Gastroesophageal sphincter (tissue), 4 donors: Measurements from ENCODE around the gene VAMP4. TPM values are rescaled to one million over a fixed set of nuclear protein-coding genes. Genes with fewer than 3 reads are reported as not detected.

Experiments used
- ATAC-seq: fragments of 150-250 bp; one replicate; pipeline ENCODE4 v1.9.1; 2016; ENCODE audit warnings: mild to moderate bottlenecking, moderate library complexity
- H3K27ac ChIP-seq, 4 donors: fragments of 200-600 bp; sonication (generic) in 3 of 4; 1 replicate in 3 of 4; 2 replicates in 1 of 4; pipeline ENCODE4 v1.5.1; 2016 to 2019
- H3K27me3 ChIP-seq: fragments of 200-600 bp; sonication (generic); one replicate; pipeline ENCODE4 v1.5.1; 2019
- H3K36me3 ChIP-seq, 2 donors: fragments of 200-600 bp; sonication (generic); one replicate each; pipeline ENCODE4 v1.5.1; 2019; ENCODE audit warnings: control low read depth in 1 of 2
- H3K4me1 ChIP-seq, 3 donors: fragments of 200-600 bp; sonication (generic); 1 replicate in 2 of 3; 2 replicates in 1 of 3; pipeline ENCODE4 v1.5.1; 2016 to 2019; ENCODE audit warnings: control low read depth in 2 of 3
- H3K4me3 ChIP-seq, 2 donors: fragments of 200-600 bp; sonication (generic); one replicate each; pipeline ENCODE4 v1.5.1; 2019; ENCODE audit warnings: mild to moderate bottlenecking in 1 of 2, moderate library complexity in 1 of 2
- H3K9me3 ChIP-seq, 3 donors: fragments of 200-600 bp; sonication (generic); one replicate each; pipeline ENCODE4 v1.5.1; 2017 to 2019; ENCODE audit warnings: control low read depth in 2 of 3
- EP300 ChIP-seq: sonication (generic); formaldehyde crosslinking; IDR thresholded peaks from one replicate; pipeline ENCODE4 v1.6.1; 2017; ENCODE audit warnings: antibody characterized with exemption, mild to moderate bottlenecking
- POLR2A ChIP-seq, 2 donors: fragments of 450-650 bp; IDR thresholded peaks; one replicate each; pipeline ENCODE4 v1.6.1; 2017; ENCODE audit warnings: antibody characterized with exemption in 2 of 2, mild to moderate bottlenecking in 2 of 2, moderate library complexity in 1 of 2
- POLR2AphosphoS5 ChIP-seq: sonication (generic); formaldehyde crosslinking; IDR thresholded peaks from one replicate; pipeline ENCODE4 v1.6.1; 2017; ENCODE audit warnings: antibody characterized with exemption
- WGBS, 2 donors: methylation state at CpG; one replicate each; pipeline ENCODE4 v1.1.5; 2018; ENCODE audit warnings: low coverage in 1 of 2; 5-methylcytosine and 5-hydroxymethylcytosine counted together
- total RNA-seq, 4 donors: library from RNA; depleted of rRNA; stranded (reverse); fragments of >200 nt; gene quantifications; one replicate each; pipeline ENCODE4 v1.1.0, GENCODE V29; 2016
- TF ChIP-seq, protein P1 (sequence below), 4 experiments: fragments of 200-600 bp in 2 of 4; fragments of 450-650 bp in 2 of 4; sonication (generic) in 1 of 4; IDR thresholded peaks; one replicate each; pipeline ENCODE4 v1.5.1; 2017 to 2019; ENCODE audit warnings: antibody characterized with exemption in 4 of 4, mild to moderate bottlenecking in 2 of 4, moderate library complexity in 2 of 4

The VAMP4 gene, protein sequence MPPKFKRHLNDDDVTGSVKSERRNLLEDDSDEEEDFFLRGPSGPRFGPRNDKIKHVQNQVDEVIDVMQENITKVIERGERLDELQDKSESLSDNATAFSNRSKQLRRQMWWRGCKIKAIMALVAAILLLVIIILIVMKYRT
- total RNA-seq = 10 to 100 TPM; 16.3 to 37.5 (median 20.0) TPM

DNA sequence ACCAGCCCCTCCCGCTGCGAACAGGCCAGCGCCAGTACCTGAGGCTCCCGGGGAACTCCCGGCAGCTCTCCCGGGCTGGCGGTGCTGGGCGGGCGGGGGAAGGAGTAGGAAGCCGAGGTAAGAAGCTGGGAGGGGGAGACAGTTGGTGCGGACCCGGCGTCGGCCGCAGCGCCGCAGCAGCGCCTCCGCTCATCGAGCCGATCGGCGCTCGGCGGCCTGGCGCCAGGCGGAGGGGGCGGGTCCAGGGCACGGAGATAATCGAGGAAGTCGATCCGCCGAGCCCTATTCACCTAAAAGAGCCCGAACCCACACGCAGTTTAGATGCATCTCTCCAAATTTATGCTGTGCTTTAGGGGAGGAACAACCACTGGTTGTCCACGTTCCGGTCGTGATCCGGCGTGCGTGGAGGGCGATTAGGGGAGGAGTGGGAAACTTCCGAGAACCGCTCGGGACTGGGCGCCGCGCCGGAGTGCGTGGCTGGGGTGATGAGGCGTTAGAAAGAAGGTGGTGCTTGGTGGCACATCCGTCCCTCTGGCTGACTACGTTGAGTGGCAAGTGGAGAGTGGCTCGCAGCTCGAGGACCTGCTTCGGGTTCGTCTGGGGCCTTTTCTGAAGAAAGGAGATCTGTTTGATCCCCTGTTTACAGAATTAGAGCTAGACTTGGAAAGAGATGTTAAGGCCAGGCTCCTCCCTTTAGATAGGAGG lies at the start of gene VAMP4:
TSS of gene VAMP4 (minus strand) at position 194 of the 705 bp plus-strand sequence. CDS start 3,651 bp downstream, outside the sequence.
- ATAC-seq = peak; percentile 88
- H3K4me1 ChIP-seq = peaks cover 6 to 43% (median 7%) of the 10 kb centered on the region in 3 donors

DNA sequence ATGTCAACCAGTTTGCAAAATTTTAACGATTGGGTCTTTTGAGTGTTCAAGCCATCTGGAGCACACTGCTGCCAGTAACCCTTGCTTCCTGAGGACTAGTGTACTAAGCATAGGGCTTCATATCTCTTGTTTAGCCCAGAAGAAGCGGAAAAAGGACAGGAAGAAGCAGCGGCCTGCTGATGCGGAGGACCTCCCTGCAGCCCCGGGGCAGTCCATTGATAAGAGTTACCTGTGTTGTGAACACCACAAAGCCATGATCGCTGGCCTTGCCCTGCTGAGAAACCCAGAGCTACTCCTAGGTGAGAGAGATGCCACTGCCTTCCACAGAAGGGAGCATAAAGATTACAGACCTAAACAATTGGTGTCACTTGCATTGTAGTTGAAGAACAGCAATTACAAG lies 48.5 kb upstream of the VAMP4 start:
- H3K4me1 ChIP-seq = peaks cover 0 to 8% (median 3%) of the 10 kb centered on the region in 3 donors
- 94% methylated on average over 6 of the region's 6 CpGs; no CpG with 5 or more reads in 1 of the 2 donors for WGBS, 2 donors
- H3K9me3 ChIP-seq = no peaks in the 10 kb centered on the region
- no peak overlapping the region for H3K4me3 ChIP-seq
- H3K27me3 ChIP-seq = no peaks in the 10 kb centered on the region
- no peak for ATAC-seq
- H3K27ac ChIP-seq = no peak overlapping the region
- TF ChIP-seq POLR2A (IDR thresholded peaks at IDR 0.05) = no peak
- no peak for TF ChIP-seq EP300
- no peak for TF ChIP-seq POLR2AphosphoS5
- TF ChIP-seq, protein P1, sequence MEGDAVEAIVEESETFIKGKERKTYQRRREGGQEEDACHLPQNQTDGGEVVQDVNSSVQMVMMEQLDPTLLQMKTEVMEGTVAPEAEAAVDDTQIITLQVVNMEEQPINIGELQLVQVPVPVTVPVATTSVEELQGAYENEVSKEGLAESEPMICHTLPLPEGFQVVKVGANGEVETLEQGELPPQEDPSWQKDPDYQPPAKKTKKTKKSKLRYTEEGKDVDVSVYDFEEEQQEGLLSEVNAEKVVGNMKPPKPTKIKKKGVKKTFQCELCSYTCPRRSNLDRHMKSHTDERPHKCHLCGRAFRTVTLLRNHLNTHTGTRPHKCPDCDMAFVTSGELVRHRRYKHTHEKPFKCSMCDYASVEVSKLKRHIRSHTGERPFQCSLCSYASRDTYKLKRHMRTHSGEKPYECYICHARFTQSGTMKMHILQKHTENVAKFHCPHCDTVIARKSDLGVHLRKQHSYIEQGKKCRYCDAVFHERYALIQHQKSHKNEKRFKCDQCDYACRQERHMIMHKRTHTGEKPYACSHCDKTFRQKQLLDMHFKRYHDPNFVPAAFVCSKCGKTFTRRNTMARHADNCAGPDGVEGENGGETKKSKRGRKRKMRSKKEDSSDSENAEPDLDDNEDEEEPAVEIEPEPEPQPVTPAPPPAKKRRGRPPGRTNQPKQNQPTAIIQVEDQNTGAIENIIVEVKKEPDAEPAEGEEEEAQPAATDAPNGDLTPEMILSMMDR (IDR thresholded peaks at IDR 0.05) = no peak
- H3K36me3 ChIP-seq = peaks cover 0 to 100% of the 10 kb centered on the region in 2 donors

More for the DNA sequence above, at the start of gene VAMP4:
- Histone ChIP-seq H3K27ac (peak within 1 kb of the TSS; percentile 92 to 97 (median 96)), H3K4me3 (peak within 1 kb of the TSS; percentile 73 to 82), H3K27me3 (no peaks in the 10 kb centered on the region), H3K36me3 (peaks cover 0 to 16% of the 10 kb centered on the region in 2 donors), H3K9me3 (no peaks in the 10 kb centered on the region)
- WGBS, 2 donors = 0% methylated on average over 20 to 21 of the region's 57 CpGs
- TF ChIP-seq POLR2AphosphoS5 = peak; percentile 95
- no peak for TF ChIP-seq EP300
- TF ChIP-seq, protein P1 (IDR thresholded peaks at IDR 0.05) = peak in 1 of 4 experiments; percentile 24
- peak; percentile 78 to 85 for TF ChIP-seq POLR2A (IDR thresholded peaks at IDR 0.05)

DNA sequence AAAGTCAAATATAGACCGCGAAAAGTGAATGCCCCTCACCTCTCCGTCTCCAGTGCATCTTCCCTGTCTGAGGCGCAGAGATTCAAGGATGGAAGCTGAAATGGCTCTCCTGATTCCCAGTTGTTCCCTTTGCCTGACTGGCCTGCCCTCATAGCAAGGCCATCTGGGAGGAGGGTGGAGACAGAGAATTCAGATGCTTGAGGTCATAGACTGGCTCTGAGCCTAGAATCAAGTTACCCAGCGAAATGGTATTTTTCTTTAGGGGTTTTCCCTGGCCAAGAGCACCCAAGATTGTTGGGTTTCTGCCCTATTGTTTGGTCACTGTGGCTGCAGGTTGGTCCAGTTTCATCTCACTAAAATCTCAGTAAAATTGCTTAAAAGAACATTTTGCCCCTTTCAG lies 46.8 kb upstream of the VAMP4 start:
- WGBS, 2 donors = 78% methylated on average over 5 of the region's 5 CpGs; no CpG with 5 or more reads in 1 of the 2 donors
- Histone ChIP-seq H3K36me3 (peaks cover 0 to 99% of the 10 kb centered on the region in 2 donors), H3K4me1 (peaks cover 0 to 25% (median 10%) of the 10 kb centered on the region in 3 donors), H3K27ac (peak overlapping the region in 1 of 4 donors; percentile 4), H3K9me3 (no peaks in the 10 kb centered on the region), H3K27me3 (no peaks in the 10 kb centered on the region), H3K4me3 (no peak overlapping the region)
- TF ChIP-seq POLR2A (IDR thresholded peaks at IDR 0.05) = no peak
- no peak for TF ChIP-seq EP300
- TF ChIP-seq, protein P1 (IDR thresholded peaks at IDR 0.05) = no peak
- TF ChIP-seq POLR2AphosphoS5 = no peak
- no peak for ATAC-seq

DNA sequence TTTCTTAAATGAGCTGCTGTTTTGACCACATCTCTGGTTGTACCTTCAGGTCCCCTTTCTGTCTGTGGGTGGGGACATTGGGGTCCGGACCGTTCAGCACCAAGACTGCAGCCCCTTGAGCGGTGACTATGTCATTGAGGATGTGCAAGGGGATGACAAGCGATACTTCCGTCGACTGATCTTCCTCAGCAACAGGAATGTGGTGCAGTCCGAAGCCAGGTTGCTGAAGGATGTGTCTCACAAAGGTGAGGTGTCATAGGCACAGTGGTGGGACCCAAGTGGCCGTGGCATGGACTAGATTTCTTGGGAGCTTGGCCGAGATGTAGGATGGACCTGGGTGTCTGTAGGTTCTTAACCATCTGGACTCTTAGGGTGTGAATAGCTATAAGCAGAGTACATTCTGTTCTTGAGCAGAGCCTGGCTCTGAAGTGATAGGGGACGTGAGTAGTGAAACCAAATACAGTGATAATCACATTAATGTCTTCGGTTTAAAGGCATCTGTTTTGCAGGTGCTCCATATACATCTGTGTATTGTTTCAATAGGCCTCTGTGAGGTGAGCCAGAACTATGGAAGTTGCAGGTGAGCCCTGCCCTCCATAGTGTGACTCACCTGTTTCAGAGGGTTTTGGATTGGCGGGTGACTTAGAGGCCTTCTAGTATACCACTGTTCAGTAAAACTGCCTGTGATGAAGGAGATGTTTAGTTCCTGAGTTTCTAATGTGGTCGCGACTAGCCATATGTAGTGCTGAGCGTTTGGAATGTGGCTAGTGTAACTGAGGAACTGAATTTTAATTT lies 46.0 kb upstream of the VAMP4 start:
- H3K4me1 ChIP-seq = peaks cover 0 to 33% (median 10%) of the 10 kb centered on the region in 3 donors
- 94% methylated on average over 12 of the region's 15 CpGs; no CpG with 5 or more reads in 1 of the 2 donors for WGBS, 2 donors
- no peak overlapping the region for H3K27ac ChIP-seq
- H3K27me3 ChIP-seq = no peaks in the 10 kb centered on the region
- no peaks in the 10 kb centered on the region for H3K9me3 ChIP-seq
- no peak for ATAC-seq
- peaks cover 0 to 94% of the 10 kb centered on the region in 2 donors for H3K36me3 ChIP-seq
- no peak overlapping the region for H3K4me3 ChIP-seq
- TF ChIP-seq POLR2AphosphoS5 (no peak), POLR2A (IDR thresholded peaks at IDR 0.05) (no peak), EP300 (no peak)
- TF ChIP-seq, protein P1 (IDR thresholded peaks at IDR 0.05) = no peak
